ENCODE data around the gene KCNJ12.
"Not testable (repeated sequence)": the region's sequence is repeated elsewhere in the genome, so short reads cannot be mapped to it uniquely, and the experiment has no call there.

The KCNJ12 gene

DNA sequence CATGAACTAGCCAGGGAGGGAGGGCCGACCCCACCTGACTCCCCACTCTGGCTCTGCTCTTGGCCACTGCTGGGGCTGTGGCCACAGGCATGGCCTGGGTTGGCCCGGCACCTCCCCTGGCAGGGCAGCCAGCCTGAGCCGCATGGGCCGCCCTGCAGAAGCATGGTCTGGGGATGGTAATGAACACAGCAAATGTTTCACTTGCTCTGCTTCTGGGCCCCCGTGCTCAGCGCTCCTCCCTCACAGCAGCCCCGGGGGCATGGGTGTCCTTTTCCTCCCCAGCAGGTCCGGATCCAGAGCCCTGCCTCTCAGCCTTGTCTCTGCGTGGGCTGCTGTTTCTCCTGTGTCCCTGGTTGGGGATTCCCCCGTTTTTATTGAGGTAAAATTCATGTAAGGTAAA, 30.9 kb upstream of the KCNJ12 start:
- Histone ChIP-seq H3K4me1 (ENCODE audit: insufficient read depth, low read length) (no peaks in the 10 kb centered on the region), H3K9me3 (ENCODE audit: control insufficient read depth, insufficient read depth, low read length) (no peaks in the 10 kb centered on the region), H3K36me3 (ENCODE audit: insufficient read depth, low read length) (no peaks in the 10 kb centered on the region), H3K9ac (ENCODE audit: low read depth, low read length) (no peak overlapping the region)

DNA sequence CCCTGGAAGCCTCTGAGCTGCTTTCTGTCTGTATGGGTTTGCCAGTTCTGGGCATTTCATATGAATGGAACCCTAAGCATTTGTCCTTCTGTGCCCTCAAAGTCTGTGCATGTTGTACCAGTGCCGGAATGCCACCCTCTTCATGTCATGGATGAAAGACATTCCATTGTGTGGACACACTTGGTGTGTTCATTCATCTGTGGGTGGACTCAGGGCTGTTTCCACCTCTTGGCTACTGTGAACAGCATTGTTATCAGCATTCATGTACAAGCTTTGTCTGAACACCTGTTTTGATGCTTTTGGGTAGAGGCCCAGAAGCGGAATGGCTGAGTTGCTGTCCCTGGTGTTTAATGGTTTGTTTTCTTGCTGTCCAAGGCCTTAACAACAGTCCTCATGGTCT, 30.1 kb upstream of the KCNJ12 start:
- H3K36me3 ChIP-seq (ENCODE audit: insufficient read depth, low read length); H3K4me1 ChIP-seq (ENCODE audit: insufficient read depth, low read length); H3K9me3 ChIP-seq (ENCODE audit: control insufficient read depth, insufficient read depth, low read length); H3K9ac ChIP-seq (ENCODE audit: low read depth, low read length): not testable (repeated sequence)

DNA sequence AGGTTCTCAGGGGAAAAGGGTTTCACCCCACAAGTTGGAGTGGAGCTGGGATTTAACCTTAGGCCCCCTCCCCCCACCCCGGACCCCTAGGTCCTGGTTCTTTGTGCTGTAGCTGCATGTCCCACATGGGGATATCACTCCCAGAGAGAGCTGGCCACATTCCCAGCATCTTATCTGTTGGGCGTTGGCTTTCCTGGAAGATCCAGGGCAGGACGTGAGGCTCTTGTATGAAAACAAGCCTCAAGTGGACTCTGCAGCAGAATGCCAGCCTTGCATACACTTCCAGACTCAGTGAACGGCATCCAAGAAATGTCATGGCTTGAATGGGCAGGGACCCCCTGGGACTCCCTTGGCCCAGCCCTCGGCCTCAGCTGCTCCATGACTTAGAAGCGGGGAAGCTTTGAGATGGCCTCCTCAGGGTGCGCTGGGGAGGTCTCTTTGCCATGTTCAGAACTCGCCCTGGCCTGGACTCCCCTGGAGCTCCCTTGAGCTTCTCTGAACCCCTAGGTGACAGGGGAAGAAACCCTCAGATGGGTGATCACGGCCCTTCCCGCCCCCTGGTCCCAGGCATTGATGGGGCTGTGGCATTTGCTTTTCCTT, 29.4 kb upstream of the KCNJ12 start:
- H3K36me3 ChIP-seq (ENCODE audit: insufficient read depth, low read length); H3K4me1 ChIP-seq (ENCODE audit: insufficient read depth, low read length); H3K9ac ChIP-seq (ENCODE audit: low read depth, low read length); H3K9me3 ChIP-seq (ENCODE audit: control insufficient read depth, insufficient read depth, low read length): not testable (repeated sequence)

DNA sequence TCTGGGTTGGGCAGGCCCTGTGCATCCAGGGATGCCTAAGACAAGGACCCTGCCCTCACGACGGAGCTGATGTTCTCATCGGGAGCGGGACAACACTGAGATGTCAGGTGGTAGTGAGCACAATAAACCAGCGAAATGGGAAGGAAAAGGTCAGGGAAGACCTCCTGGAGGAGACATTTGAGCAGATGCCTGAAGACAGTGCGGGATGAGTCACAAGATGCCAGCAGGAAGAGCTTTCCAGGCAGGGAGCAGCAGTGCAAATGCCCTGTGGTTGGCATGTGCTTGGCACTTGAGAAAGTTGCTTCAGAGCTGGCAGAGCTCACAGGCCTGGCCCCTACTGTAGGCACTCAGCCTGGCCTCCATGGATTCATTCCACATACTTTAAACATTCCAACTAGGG, 28.5 kb upstream of the KCNJ12 start:
- H3K9me3 ChIP-seq (ENCODE audit: control insufficient read depth, insufficient read depth, low read length); H3K9ac ChIP-seq (ENCODE audit: low read depth, low read length); H3K36me3 ChIP-seq (ENCODE audit: insufficient read depth, low read length); H3K4me1 ChIP-seq (ENCODE audit: insufficient read depth, low read length): not testable (repeated sequence)

DNA sequence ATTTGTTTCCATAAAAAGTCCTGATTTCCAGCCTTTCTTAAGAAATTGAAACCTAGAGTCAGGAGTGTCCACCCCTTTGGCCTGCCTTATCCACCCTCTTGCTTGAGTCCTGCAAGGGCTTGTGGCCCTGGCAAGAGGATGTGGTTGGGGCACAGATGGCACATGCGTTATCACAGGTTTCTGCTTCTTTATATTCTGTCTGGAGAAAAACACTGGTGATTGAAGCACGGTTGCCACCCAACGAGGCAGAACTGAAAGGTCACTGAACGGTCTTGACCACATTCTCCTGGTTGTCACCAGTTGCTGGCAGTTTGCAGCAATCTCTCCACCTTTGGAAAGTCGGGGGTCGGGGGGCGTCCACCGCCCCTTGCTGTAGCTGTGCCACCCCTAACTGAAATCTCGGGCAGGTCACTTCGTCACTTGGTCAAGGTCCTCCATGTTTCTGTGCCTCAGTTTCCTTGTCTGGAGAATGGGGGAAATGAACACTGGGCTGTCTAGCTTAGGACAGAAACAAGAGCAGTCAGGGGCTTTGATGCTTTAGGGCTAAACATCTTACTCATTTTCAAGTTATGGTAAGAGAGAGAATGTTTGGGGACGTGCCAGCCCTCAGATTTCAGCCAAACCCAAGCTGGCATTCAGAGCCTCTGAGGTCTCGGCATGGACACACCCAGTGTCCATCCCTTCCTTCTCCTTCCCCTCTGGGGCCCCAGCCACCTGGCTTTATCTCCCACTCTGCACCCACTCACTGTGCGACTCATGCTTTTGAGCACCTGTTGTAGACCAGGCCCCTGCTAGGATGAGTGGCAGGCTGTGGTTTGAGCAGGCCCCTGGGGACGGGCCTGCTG, 27.9 kb upstream of the KCNJ12 start:
- H3K9ac ChIP-seq (ENCODE audit: low read depth, low read length), result not testable (repeated sequence)

DNA sequence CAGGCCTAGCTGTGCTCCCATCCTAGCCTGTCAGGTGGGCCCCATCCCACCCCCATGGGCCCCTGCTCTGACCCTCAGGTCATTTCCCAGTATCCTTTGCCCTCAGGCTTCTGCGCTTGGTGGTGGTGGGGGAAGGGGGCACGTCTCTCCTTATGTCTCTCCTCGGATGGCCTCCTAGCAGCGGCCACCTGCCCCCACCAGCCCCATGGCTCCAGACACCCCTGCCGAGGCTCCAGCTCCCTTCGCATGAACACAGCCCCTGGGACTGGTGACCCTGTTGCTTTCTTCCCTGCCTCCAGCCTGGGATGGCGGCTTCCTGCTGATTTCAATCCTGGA, 27.3 kb upstream of the KCNJ12 start:
- not testable (repeated sequence) for H3K9me3 ChIP-seq (ENCODE audit: control insufficient read depth, insufficient read depth, low read length); H3K9ac ChIP-seq (ENCODE audit: low read depth, low read length); H3K36me3 ChIP-seq (ENCODE audit: insufficient read depth, low read length); H3K4me1 ChIP-seq (ENCODE audit: insufficient read depth, low read length)

More for the DNA sequence above, 27.9 kb upstream of the KCNJ12 start:
- not testable (repeated sequence) for H3K4me1 ChIP-seq (ENCODE audit: insufficient read depth, low read length); H3K9me3 ChIP-seq (ENCODE audit: control insufficient read depth, insufficient read depth, low read length); H3K36me3 ChIP-seq (ENCODE audit: insufficient read depth, low read length)

DNA sequence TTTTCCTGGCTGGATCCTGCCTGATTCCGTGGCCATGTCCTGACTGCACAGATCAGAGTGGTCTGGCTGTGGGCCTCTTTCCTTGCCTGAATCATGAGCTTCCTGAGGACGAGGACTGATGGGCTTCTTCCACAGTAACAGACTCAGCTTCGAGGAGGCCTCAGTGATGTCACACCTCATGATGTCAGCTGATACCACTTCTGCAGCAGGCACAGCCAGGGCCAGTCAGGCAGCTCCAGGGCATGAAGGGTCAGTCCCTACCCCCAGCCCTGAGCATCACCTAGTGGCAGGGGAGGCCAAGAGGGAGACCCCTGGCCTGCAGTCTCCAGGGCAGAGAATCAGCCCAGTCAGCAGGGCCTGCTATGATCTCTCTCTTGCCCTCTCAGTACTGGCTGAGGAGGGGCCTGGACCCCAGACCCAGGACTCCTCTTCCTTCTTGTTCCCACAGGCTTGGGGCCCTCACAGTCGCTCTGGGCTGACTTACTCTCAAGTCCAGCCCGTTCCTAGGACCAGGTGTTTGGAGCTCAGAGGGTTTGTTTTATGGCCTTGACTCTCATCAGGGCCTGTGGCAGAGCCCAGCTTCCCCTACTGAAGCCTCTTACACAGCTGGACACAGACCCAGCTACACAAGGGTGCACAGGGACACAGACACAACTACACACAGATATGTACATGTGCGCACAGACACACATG, 26.7 kb upstream of the KCNJ12 start:
- not testable (repeated sequence) for H3K9ac ChIP-seq (ENCODE audit: low read depth, low read length); H3K9me3 ChIP-seq (ENCODE audit: control insufficient read depth, insufficient read depth, low read length); H3K36me3 ChIP-seq (ENCODE audit: insufficient read depth, low read length); H3K4me1 ChIP-seq (ENCODE audit: insufficient read depth, low read length)

DNA sequence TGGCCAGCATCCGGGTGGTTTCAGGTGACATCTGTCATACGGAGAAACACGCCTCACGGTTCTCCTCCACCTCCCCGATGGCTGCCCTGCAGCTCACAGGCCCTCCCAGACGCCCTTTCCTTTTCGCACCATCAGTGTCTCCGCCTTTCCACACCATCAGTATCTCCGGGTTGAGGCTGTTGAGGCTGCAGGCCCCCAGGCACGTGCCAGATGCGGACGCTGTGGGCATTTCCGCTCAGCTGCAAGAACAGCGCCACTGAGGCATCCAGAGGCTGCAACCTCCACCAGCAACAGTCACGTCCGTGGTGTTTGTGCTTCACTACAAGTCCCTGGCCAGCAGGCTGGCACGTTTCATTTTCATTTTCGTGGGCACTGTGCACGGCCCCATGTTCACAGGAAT, 25.7 kb upstream of the KCNJ12 start:
- not testable (repeated sequence) for H3K36me3 ChIP-seq (ENCODE audit: insufficient read depth, low read length); H3K9ac ChIP-seq (ENCODE audit: low read depth, low read length); H3K4me1 ChIP-seq (ENCODE audit: insufficient read depth, low read length); H3K9me3 ChIP-seq (ENCODE audit: control insufficient read depth, insufficient read depth, low read length)

DNA sequence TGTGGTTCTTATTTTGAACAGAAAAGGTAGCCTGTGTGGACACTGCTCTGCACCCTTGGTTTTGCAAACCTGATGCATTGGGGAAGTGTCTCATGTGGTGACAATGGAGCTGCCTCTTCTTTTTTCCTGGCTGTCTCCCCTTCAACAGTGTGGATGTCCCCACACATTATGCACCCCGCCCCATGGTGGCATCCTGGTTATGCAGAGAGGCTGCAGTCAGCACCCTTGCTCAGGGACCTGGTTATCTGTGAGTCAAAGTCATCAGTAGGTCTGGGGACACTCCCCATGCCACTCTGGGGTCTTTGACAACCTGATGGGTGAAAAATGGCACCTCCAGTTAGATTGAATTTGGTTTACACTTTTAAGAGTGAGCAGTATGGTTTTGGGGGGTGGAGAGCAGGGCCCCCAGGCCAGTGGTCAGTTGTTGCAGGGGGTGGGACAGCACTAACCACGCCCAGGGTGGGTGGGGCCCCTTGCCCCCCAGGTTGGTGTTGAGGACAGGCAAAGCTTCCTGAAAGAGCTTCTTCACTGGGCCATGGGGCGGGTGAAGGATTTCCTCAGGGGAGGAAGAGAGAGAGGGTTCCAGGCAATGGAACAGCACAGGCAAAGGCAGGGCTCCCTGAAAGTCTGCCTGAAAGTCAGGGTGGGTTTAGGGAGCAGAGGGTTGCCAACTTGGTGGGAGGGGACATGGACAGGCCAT, 24.6 kb upstream of the KCNJ12 start:
- H3K36me3 ChIP-seq (ENCODE audit: insufficient read depth, low read length), result no peaks in the 10 kb centered on the region
- no peak overlapping the region for H3K9ac ChIP-seq (ENCODE audit: low read depth, low read length)
- no peaks in the 10 kb centered on the region for H3K9me3 ChIP-seq (ENCODE audit: control insufficient read depth, insufficient read depth, low read length)
- no peaks in the 10 kb centered on the region for H3K4me1 ChIP-seq (ENCODE audit: insufficient read depth, low read length)

DNA sequence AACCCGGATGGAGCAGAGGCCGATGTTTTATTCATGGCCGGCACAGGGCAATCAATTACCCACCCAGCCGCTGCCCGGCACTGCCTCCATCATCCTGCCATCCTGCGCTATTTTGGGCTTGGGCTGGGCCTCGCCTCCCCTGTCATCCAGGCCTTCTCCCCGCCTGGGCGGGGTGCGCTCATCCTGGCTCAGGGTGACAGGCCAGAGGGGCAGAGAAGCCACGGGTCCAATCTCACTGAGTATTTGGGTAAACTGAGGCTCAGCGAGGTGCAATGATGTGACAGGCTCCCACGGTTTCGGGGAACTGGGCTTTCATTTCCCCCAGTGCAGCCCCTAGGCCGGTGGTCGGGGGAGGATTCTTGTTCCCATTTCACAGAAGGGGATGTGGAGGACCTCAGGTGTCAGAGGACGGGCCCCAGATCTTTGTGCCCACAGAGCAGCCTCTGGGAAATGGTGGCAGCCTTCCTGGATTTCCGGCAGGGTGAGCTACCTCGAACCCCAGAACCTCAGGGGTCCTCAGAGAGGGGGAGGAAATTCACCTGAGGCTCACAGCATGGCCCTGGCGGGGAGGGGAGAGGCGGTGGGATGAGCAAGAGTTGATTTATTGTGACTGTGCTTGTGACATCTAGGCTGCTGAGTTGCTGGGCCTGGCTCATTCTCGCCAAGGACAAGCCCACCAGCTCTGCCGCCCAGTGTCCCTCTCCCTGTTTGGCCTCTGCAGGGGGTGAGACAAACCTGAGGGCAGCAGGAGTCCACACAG, 23.8 kb upstream of the KCNJ12 start:
- H3K36me3 ChIP-seq (ENCODE audit: insufficient read depth, low read length), result no peaks in the 10 kb centered on the region
- no peaks in the 10 kb centered on the region for H3K4me1 ChIP-seq (ENCODE audit: insufficient read depth, low read length)
- no peaks in the 10 kb centered on the region for H3K9me3 ChIP-seq (ENCODE audit: control insufficient read depth, insufficient read depth, low read length)
- no peak overlapping the region for H3K9ac ChIP-seq (ENCODE audit: low read depth, low read length)

DNA sequence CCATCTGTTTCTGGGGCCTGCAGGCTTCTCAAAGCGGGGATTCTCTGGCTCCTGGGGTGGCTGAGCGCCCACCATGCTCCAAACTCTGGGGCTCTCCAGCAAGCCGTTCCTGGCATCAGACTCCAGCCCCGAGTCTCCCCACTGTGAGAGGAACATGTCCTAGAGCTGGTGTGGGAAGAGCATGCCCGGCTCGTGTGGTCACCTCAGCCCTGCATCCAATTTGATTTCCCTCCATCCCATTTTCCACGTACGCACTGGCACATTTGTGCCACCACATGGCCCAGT, 23.2 kb upstream of the KCNJ12 start:
- no peaks in the 10 kb centered on the region for H3K36me3 ChIP-seq (ENCODE audit: insufficient read depth, low read length)
- H3K9ac ChIP-seq (ENCODE audit: low read depth, low read length), result no peak overlapping the region
- H3K9me3 ChIP-seq (ENCODE audit: control insufficient read depth, insufficient read depth, low read length), result no peaks in the 10 kb centered on the region
- H3K4me1 ChIP-seq (ENCODE audit: insufficient read depth, low read length), result no peaks in the 10 kb centered on the region

DNA sequence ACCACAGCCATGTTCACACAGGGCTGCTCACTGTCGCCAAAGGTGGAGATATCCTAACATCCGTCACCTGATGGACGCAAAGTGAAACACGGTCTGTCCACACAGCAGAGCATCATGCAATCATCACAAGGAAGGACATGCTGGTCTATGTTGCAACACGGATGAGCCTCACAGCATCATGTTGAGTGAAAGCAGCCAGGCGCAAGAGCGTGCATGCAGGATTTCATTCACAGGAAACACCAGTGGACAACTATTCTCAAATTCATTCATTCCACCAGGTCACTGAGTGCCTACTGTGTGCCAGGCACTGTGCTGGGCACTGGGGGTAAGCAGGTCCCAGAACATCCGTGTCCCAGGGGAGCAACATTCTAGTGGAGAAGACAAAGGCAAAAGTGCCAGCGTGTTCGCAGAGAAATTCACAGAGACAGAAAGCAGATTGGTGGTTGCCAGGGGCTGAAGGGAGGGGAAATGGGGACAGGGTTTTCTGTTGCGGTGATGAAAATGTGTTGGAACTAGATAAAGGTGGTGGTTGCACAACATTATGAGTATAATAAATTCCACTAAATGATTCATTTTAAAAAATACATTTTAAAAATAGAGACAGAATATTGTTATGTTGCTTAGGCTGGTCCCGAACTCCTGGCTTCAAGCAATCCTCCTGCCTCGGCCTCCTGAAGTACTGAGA, 22.7 kb upstream of the KCNJ12 start:
- H3K4me1 ChIP-seq (ENCODE audit: insufficient read depth, low read length), result no peaks in the 10 kb centered on the region
- no peaks in the 10 kb centered on the region for H3K9me3 ChIP-seq (ENCODE audit: control insufficient read depth, insufficient read depth, low read length)
- no peak overlapping the region for H3K9ac ChIP-seq (ENCODE audit: low read depth, low read length)
- no peaks in the 10 kb centered on the region for H3K36me3 ChIP-seq (ENCODE audit: insufficient read depth, low read length)

DNA sequence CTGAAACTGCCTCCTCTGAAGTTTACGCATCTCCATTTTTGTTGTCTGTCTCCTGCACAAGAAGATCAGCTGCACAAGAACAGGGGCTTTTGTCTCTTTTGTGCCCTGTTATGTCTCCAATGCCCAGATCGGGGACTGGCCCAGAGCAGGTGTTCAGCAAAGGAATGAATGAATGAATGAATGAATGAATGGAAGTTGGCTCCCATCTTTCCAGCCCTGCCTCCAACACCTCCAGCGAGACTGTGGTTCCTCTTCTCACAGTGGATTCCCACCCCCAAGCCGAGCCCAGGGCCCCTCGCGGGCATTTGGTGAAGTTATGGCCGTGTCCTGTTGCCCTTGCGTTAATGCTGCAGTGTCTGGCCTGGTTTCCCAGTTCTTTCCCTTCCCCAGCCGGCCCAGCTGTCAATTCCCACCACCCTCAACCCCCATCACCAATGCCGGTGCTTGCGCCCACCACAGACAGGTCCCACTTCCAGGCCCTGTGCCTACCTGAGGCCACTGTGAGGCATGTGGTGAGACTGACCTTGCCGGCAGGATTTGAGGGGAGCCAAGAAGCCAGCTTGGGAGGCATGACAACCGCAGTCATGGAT, 21.3 kb upstream of the KCNJ12 start:
- H3K36me3 ChIP-seq (ENCODE audit: insufficient read depth, low read length), result no peaks in the 10 kb centered on the region
- no peak overlapping the region for H3K9ac ChIP-seq (ENCODE audit: low read depth, low read length)
- H3K9me3 ChIP-seq (ENCODE audit: control insufficient read depth, insufficient read depth, low read length), result no peaks in the 10 kb centered on the region
- peaks cover 8% of the 10 kb centered on the region for H3K4me1 ChIP-seq (ENCODE audit: insufficient read depth, low read length)

DNA sequence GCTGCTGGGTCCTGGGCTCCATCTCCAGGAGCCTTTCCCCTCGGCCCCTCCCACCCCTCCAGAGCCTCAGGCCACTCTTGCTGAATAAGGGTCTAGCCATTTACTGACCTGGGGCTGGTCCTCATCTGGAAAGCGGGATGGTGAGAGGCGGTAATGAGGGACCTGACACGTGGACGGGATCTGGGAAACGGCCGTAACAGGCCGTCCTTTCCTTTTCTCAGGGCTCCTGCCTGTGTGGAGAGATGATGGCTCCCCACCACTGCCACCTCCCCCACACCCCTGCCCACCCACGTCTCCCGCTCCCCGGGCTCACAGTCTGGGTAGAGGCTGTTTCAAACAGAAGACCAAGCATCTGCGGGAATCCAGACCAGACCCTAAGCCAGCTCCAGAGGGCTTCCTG, 20.6 kb upstream of the KCNJ12 start:
- H3K9me3 ChIP-seq (ENCODE audit: control insufficient read depth, insufficient read depth, low read length), result no peaks in the 10 kb centered on the region

More for the DNA sequence above, 20.6 kb upstream of the KCNJ12 start:
- Histone ChIP-seq H3K9ac (ENCODE audit: low read depth, low read length) (no peak overlapping the region), H3K4me1 (ENCODE audit: insufficient read depth, low read length) (peaks cover 15% of the 10 kb centered on the region), H3K36me3 (ENCODE audit: insufficient read depth, low read length) (no peaks in the 10 kb centered on the region)
